ENCODE measurements around the gene ARL16.

ARL16 gene

DNA sequence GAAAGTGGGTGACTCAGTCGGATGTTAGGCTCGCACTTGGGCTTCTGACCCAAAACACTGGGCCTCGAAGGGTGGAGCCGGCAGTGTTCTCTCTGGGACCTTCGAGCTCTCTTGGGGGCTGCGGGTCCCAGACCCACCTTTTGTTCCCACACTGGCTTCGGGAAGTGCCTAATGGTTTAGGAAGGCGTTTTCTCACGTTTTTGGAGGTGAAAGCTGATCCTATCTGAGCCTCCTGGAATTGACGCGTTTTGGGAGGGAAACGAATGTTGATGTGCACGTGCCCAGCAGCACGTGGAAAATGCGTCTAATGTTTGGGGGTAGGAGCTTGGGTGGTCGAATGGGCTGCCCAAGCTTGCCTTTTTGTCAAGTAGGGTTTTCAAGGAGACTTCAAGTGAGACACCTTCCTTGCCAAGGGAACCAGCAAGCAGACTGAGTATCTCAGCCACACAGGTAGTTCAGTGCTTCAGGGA lies 880 bp upstream of the ARL16 start:
- no peak for DNase-seq (ENCODE audit: low spot score)
- Histone ChIP-seq H3K36me3 (ENCODE audit: low read depth) (peaks cover 40% of the 10 kb centered on the region), H3K4me1 (ENCODE audit: insufficient read depth, poor library complexity, severe bottlenecking) (peaks cover 7% of the 10 kb centered on the region), H3K4me3 (ENCODE audit: severe bottlenecking) (peak overlapping the region; percentile 88), H3K27me3 (ENCODE audit: insufficient read depth, poor library complexity, severe bottlenecking) (no peaks in the 10 kb centered on the region), H3K27ac (ENCODE audit: poor library complexity, severe bottlenecking) (peak overlapping the region; percentile 89), H3K9me3 (ENCODE audit: severe bottlenecking) (no peaks in the 10 kb centered on the region)
- TF ChIP-seq, protein P1, sequence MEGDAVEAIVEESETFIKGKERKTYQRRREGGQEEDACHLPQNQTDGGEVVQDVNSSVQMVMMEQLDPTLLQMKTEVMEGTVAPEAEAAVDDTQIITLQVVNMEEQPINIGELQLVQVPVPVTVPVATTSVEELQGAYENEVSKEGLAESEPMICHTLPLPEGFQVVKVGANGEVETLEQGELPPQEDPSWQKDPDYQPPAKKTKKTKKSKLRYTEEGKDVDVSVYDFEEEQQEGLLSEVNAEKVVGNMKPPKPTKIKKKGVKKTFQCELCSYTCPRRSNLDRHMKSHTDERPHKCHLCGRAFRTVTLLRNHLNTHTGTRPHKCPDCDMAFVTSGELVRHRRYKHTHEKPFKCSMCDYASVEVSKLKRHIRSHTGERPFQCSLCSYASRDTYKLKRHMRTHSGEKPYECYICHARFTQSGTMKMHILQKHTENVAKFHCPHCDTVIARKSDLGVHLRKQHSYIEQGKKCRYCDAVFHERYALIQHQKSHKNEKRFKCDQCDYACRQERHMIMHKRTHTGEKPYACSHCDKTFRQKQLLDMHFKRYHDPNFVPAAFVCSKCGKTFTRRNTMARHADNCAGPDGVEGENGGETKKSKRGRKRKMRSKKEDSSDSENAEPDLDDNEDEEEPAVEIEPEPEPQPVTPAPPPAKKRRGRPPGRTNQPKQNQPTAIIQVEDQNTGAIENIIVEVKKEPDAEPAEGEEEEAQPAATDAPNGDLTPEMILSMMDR (IDR thresholded peaks at IDR 0.05; ENCODE audit: poor library complexity, severe bottlenecking), result no peak
- ATAC-seq (ENCODE audit: low read depth), result peak; percentile 43

DNA sequence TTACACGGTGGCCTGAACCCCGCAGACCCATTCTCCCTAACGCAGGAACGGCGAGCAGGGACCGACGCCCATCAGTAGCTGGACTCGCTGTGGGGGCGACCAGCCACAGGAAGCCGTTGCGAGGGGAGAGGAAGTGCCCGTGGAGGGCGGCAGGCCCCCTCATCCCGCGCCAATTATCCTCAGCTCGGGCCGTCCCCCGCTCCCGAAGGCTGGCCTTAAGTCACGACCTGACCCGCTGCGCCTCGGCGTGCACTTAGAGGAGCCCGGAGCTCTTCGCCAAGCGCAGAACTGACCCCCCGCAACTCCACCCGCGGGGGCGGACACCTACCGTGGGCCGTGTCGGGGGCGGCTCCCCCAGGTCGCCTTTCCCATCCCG lies 401 bp downstream of the ARL16 start:
- peaks cover 7% of the 10 kb centered on the region for H3K4me1 ChIP-seq (ENCODE audit: insufficient read depth, poor library complexity, severe bottlenecking)
- ATAC-seq (ENCODE audit: low read depth) (peak; percentile 1; the same call in 2 of the 3 replicates), DNase-seq (ENCODE audit: low spot score) (no peak)
- H3K36me3 ChIP-seq (ENCODE audit: low read depth), result peaks cover 28% of the 10 kb centered on the region
- H3K9me3 ChIP-seq (ENCODE audit: severe bottlenecking), result no peaks in the 10 kb centered on the region
- no peaks in the 10 kb centered on the region for H3K27me3 ChIP-seq (ENCODE audit: insufficient read depth, poor library complexity, severe bottlenecking)
- peak overlapping the region; percentile 89 for H3K27ac ChIP-seq (ENCODE audit: poor library complexity, severe bottlenecking)
- H3K4me3 ChIP-seq (ENCODE audit: severe bottlenecking), result peak overlapping the region; percentile 88
- TF ChIP-seq, protein P1 (IDR thresholded peaks at IDR 0.05; ENCODE audit: poor library complexity, severe bottlenecking), result no peak

DNA sequence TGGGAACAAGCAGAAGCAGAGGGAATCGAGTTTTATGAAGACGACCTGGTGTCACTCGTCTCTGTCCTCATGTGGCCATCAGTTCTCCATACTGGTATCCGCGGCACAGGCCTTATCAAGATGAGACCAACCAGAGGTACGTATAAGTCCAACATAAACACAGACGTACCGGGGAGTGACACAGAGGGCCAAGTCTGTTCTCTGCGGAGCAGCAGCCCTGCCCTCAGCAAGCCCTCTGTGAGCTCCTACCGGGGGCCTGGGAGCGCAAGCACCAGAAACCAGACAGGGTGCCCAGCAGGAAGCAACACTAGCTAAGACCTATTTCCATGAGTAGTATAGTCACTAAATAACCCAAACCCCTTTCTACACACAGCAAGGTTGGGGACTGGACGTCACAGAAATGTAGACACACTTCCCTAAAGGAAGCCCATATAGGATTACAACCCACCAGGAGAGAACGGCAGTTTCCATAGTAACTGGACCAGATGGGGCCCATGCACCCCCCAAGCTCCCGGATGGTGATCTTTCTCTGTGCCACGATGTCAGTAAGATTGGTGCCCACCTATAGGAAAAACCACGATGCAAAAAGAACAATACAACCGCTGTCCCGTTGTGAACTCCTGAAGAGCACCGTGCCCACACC lies 911 bp downstream of the ARL16 start:
- Histone ChIP-seq H3K27me3 (ENCODE audit: insufficient read depth, poor library complexity, severe bottlenecking) (no peaks in the 10 kb centered on the region), H3K4me3 (ENCODE audit: severe bottlenecking) (peak overlapping the region; percentile 88), H3K36me3 (ENCODE audit: low read depth) (peaks cover 22% of the 10 kb centered on the region), H3K9me3 (ENCODE audit: severe bottlenecking) (no peaks in the 10 kb centered on the region), H3K27ac (ENCODE audit: poor library complexity, severe bottlenecking) (peak overlapping the region; percentile 89), H3K4me1 (ENCODE audit: insufficient read depth, poor library complexity, severe bottlenecking) (peaks cover 7% of the 10 kb centered on the region)
- TF ChIP-seq, protein P1 (IDR thresholded peaks at IDR 0.05; ENCODE audit: poor library complexity, severe bottlenecking), result no peak
- ATAC-seq (ENCODE audit: low read depth), result no peak
- peak; percentile 57 for DNase-seq (ENCODE audit: low spot score)

DNA sequence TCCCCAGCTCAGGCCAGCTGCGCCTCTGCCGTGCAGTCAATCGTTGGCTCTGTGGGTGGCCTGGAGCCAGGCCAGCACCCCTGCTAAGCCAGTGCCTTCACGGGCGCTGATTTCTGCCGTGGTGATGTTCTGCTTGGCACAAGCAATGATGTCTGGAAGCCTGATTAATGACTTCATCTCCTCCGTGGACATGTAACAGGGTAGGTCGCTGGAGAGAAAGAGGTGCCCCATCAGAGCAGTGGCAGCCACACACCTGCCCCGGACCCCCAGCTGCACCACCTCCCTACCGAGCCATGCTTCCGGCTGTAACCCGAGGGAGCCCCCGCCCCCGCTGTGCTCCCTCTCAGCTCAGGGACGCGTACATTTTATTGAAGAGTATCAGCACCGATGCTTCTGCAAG lies 1.9 kb downstream of the ARL16 start:
- no peak for DNase-seq (ENCODE audit: low spot score)
- TF ChIP-seq, protein P1 (IDR thresholded peaks at IDR 0.05; ENCODE audit: poor library complexity, severe bottlenecking), result no peak
- no peak overlapping the region for H3K27ac ChIP-seq (ENCODE audit: poor library complexity, severe bottlenecking)
- no peak for ATAC-seq (ENCODE audit: low read depth)
- peaks cover 7% of the 10 kb centered on the region for H3K4me1 ChIP-seq (ENCODE audit: insufficient read depth, poor library complexity, severe bottlenecking)
- no peaks in the 10 kb centered on the region for H3K9me3 ChIP-seq (ENCODE audit: severe bottlenecking)
- H3K36me3 ChIP-seq (ENCODE audit: low read depth), result peaks cover 13% of the 10 kb centered on the region
- no peaks in the 10 kb centered on the region for H3K27me3 ChIP-seq (ENCODE audit: insufficient read depth, poor library complexity, severe bottlenecking)
- H3K4me3 ChIP-seq (ENCODE audit: severe bottlenecking), result no peak overlapping the region

DNA sequence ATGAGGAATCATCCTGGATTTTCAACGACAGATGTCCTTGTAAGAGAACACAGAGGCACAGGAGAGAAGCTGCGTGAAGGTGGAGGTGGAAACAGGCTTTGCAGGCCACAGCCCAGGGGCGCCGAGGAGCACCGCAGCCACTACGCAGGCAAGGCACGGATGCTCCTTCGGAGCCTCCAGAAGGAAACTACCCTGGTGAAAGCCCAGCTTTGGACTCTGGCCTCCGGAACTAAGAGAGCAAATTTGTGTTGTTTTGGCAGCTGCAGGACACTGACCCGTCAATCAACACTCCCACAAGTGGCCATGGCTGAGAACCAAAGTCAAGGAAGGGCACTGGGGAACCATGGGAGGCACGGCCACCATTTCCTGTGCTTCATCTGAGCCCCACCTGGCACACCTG lies 3.4 kb downstream of the ARL16 start:
- ATAC-seq (ENCODE audit: low read depth), result no peak
- no peak overlapping the region for H3K27ac ChIP-seq (ENCODE audit: poor library complexity, severe bottlenecking)
- no peaks in the 10 kb centered on the region for H3K9me3 ChIP-seq (ENCODE audit: severe bottlenecking)
- DNase-seq (ENCODE audit: low spot score), result no peak
- H3K4me1 ChIP-seq (ENCODE audit: insufficient read depth, poor library complexity, severe bottlenecking), result peaks cover 6% of the 10 kb centered on the region
- TF ChIP-seq, protein P1 (IDR thresholded peaks at IDR 0.05; ENCODE audit: poor library complexity, severe bottlenecking), result no peak
- H3K27me3 ChIP-seq (ENCODE audit: insufficient read depth, poor library complexity, severe bottlenecking), result no peaks in the 10 kb centered on the region
- no peak overlapping the region for H3K4me3 ChIP-seq (ENCODE audit: severe bottlenecking)
- H3K36me3 ChIP-seq (ENCODE audit: low read depth), result peaks cover 5% of the 10 kb centered on the region
